Mesodermal cell (in vitro differentiated cells): ENCODE measurements around the gene ENDOU.

Source experiments
- H3K27ac ChIP-seq: 2 replicates; pipeline ENCODE4 v1.7.0; 2013; ENCODE audit warnings: mild to moderate bottlenecking, low read depth, low read length, moderate library complexity; ENCODE audit not compliant: severe bottlenecking
- H3K36me3 ChIP-seq: 2 replicates; pipeline ENCODE4 v1.7.1; 2013; ENCODE audit warnings: mild to moderate bottlenecking, low read length, moderate library complexity; ENCODE audit not compliant: control insufficient read depth, insufficient read depth
- H3K4me1 ChIP-seq: one replicate; pipeline ENCODE4 v1.7.1; 2013; ENCODE audit warnings: mild to moderate bottlenecking, low read length; ENCODE audit not compliant: insufficient read depth, control insufficient read depth, poor library complexity, severe bottlenecking
- H3K4me3 ChIP-seq: 2 replicates; pipeline ENCODE4 v1.7.0; 2013; ENCODE audit warnings: low read length, control low read depth, mild to moderate bottlenecking; ENCODE audit not compliant: insufficient read depth, poor library complexity, severe bottlenecking; ENCODE audit errors: extremely low read depth
- H3K9me3 ChIP-seq: 2 replicates; pipeline ENCODE4 v1.7.1; 2013; ENCODE audit warnings: mild to moderate bottlenecking, low read length, moderate library complexity; ENCODE audit not compliant: control insufficient read depth
- WGBS, 2 experiments: methylation state at CpG; one replicate each; pipeline ENCODE4 v1.1.5; 2013; ENCODE audit warnings: missing lambda C conversion rate in 2 of 2; ENCODE audit not compliant: insufficient coverage in 2 of 2; 5-methylcytosine and 5-hydroxymethylcytosine counted together

ENDOU gene

GRCh38 chr12:47755655-47756562, 30.6 kb upstream of the ENDOU start:
- WGBS, 2 experiments: 94 to 96% methylated on average over 8 to 10 of the region's 12 CpGs
- H3K27ac ChIP-seq: no peak overlapping the region
- no peaks in the 10 kb centered on the region for H3K36me3 ChIP-seq
- no peaks in the 10 kb centered on the region for H3K9me3 ChIP-seq
- peaks cover 26% of the 10 kb centered on the region for H3K4me1 ChIP-seq
- no peak overlapping the region for H3K4me3 ChIP-seq

- 91% methylated on average over 3 of the region's 3 CpGs; no CpG with 5 or more reads in 1 of the 2 experiments for WGBS, 2 experiments
- Histone ChIP-seq H3K4me3 (no peak overlapping the region), H3K27ac (no peak overlapping the region), H3K4me1 (peaks cover 26% of the 10 kb centered on the region), H3K9me3 (no peaks in the 10 kb centered on the region), H3K36me3 (peaks cover under 1% of the 10 kb centered on the region)
These were observed 29.6 kb upstream of the ENDOU start for GRCh38 chr12:47754881-47755280.

GRCh38 chr12:47754126-47754525, 28.8 kb upstream of the ENDOU start:
- H3K27ac ChIP-seq: no peak overlapping the region
- no peak overlapping the region for H3K4me3 ChIP-seq
- peaks cover 4% of the 10 kb centered on the region for H3K36me3 ChIP-seq
- 94 to 95% methylated on average over 3 to 4 of the region's 4 CpGs for WGBS, 2 experiments
- peaks cover 26% of the 10 kb centered on the region for H3K4me1 ChIP-seq
- no peaks in the 10 kb centered on the region for H3K9me3 ChIP-seq

- Histone ChIP-seq H3K4me1 (peaks cover 21% of the 10 kb centered on the region), H3K27ac (peak overlapping the region; percentile 19), H3K4me3 (no peak overlapping the region), H3K9me3 (no peaks in the 10 kb centered on the region), H3K36me3 (peaks cover 4% of the 10 kb centered on the region)
- 66 to 79% methylated on average over 6 to 10 of the region's 11 CpGs for WGBS, 2 experiments
These were observed 28.0 kb upstream of the ENDOU start for GRCh38 chr12:47753021-47754001.

- H3K4me1 ChIP-seq: peaks cover 21% of the 10 kb centered on the region
- H3K4me3 ChIP-seq: no peak overlapping the region
- WGBS, 2 experiments: 94 to 96% methylated on average over 7 of the region's 7 CpGs
- peaks cover 4% of the 10 kb centered on the region for H3K36me3 ChIP-seq
- H3K27ac ChIP-seq: no peak overlapping the region
- no peaks in the 10 kb centered on the region for H3K9me3 ChIP-seq
These were observed 27.3 kb upstream of the ENDOU start for GRCh38 chr12:47752552-47752951.

GRCh38 chr12:47752121-47752520, 26.8 kb upstream of the ENDOU start:
- no peak overlapping the region for H3K27ac ChIP-seq
- no peak overlapping the region for H3K4me3 ChIP-seq
- no peaks in the 10 kb centered on the region for H3K9me3 ChIP-seq
- 93 to 100% methylated on average over 4 of the region's 4 CpGs for WGBS, 2 experiments
- peaks cover 21% of the 10 kb centered on the region for H3K4me1 ChIP-seq
- peaks cover 4% of the 10 kb centered on the region for H3K36me3 ChIP-seq

GRCh38 chr12:47751561-47751960, 26.3 kb upstream of the ENDOU start:
- Histone ChIP-seq H3K27ac (no peak overlapping the region), H3K4me3 (no peak overlapping the region), H3K9me3 (no peaks in the 10 kb centered on the region), H3K4me1 (peaks cover 21% of the 10 kb centered on the region), H3K36me3 (peaks cover 4% of the 10 kb centered on the region)
- 87 to 96% methylated on average over 6 to 7 of the region's 9 CpGs for WGBS, 2 experiments

GRCh38 chr12:47750916-47751470, 25.7 kb upstream of the ENDOU start:
- H3K4me3 ChIP-seq: no peak overlapping the region
- no peak overlapping the region for H3K27ac ChIP-seq
- WGBS, 2 experiments: 87 to 99% methylated on average over 7 to 14 of the region's 19 CpGs
- H3K36me3 ChIP-seq: peaks cover 4% of the 10 kb centered on the region
- peaks cover 21% of the 10 kb centered on the region for H3K4me1 ChIP-seq
- H3K9me3 ChIP-seq: no peaks in the 10 kb centered on the region

- 95% methylated on average over 9 of the region's 10 CpGs for WGBS, 2 experiments
- Histone ChIP-seq H3K27ac (no peak overlapping the region), H3K4me1 (peaks cover 19% of the 10 kb centered on the region), H3K4me3 (no peak overlapping the region), H3K36me3 (peaks cover 4% of the 10 kb centered on the region), H3K9me3 (no peaks in the 10 kb centered on the region)
These were observed 25.0 kb upstream of the ENDOU start for GRCh38 chr12:47750229-47750798.

- peaks cover 13% of the 10 kb centered on the region for H3K4me1 ChIP-seq
- no peaks in the 10 kb centered on the region for H3K9me3 ChIP-seq
- peaks cover 4% of the 10 kb centered on the region for H3K36me3 ChIP-seq
- WGBS, 2 experiments: 90 to 100% methylated on average over 2 to 3 of the region's 3 CpGs
- H3K4me3 ChIP-seq: no peak overlapping the region
- H3K27ac ChIP-seq: no peak overlapping the region
These were observed 23.6 kb upstream of the ENDOU start for GRCh38 chr12:47748899-47749298.
